Smooth muscle cell (in vitro differentiated cells): ENCODE results near the gene ICA1. TPM values are rescaled to one million over a fixed set of nuclear protein-coding genes. Genes with fewer than 3 reads are reported as not detected.

Experiments
- DNase-seq: peaks from one replicate; lab custom pipeline; 2025; ENCODE audit not compliant: unreplicated experiment; lab: John Stamatoyannopoulos, UW
- H2AFZ ChIP-seq: fragments of 200-600 bp; sonication (generic); 2 replicates; pipeline ENCODE4 v1.6.0; 2016; ENCODE audit warnings: antibody characterized with exemption, low read depth, mild to moderate bottlenecking
- H3F3A ChIP-seq: fragments of 200-600 bp; sonication (generic); 2 replicates; pipeline ENCODE4 v1.6.0; 2017; ENCODE audit warnings: antibody characterized with exemption, low read depth
- H3K27ac ChIP-seq: fragments of 200-600 bp; sonication (generic); 2 replicates; pipeline ENCODE4 v1.5.1; 2016; ENCODE audit warnings: low read depth, mild to moderate bottlenecking
- H3K27me3 ChIP-seq: fragments of 200-600 bp; sonication (generic); 2 replicates; pipeline ENCODE4 v1.6.1; 2016; ENCODE audit warnings: low read depth, mild to moderate bottlenecking
- H3K36me3 ChIP-seq: fragments of 200-600 bp; sonication (generic); 2 replicates; pipeline ENCODE4 v1.5.1; 2016; ENCODE audit warnings: low read depth
- H3K4me1 ChIP-seq: fragments of 200-600 bp; sonication (generic); 2 replicates; pipeline ENCODE4 v1.5.1; 2016; ENCODE audit warnings: low read depth
- H3K4me2 ChIP-seq: fragments of 200-600 bp; sonication (generic); 2 replicates; pipeline ENCODE4 v1.6.0; 2016; ENCODE audit warnings: mild to moderate bottlenecking
- H3K4me3 ChIP-seq: fragments of 200-600 bp; sonication (generic); 2 replicates; pipeline ENCODE4 v1.5.1; 2016; ENCODE audit warnings: mild to moderate bottlenecking
- H3K79me2 ChIP-seq: fragments of 200-600 bp; sonication (generic); 2 replicates; pipeline ENCODE4 v1.6.0; 2016; ENCODE audit warnings: low read depth, mild to moderate bottlenecking
- H3K9ac ChIP-seq: fragments of 200-600 bp; sonication (generic); 2 replicates; pipeline ENCODE4 v1.6.0; 2016; ENCODE audit warnings: low read depth
- H3K9me3 ChIP-seq: fragments of 200-600 bp; sonication (generic); replicated peaks from 2 replicates; pipeline ENCODE4 v1.5.1; 2016; ENCODE audit warnings: low read depth
- H4K20me1 ChIP-seq: fragments of 200-600 bp; sonication (generic); 2 replicates; pipeline ENCODE4 v1.6.0; 2016; ENCODE audit warnings: low read depth
- WGBS: methylation state at CpG from one replicate; pipeline ENCODE4 v1.1.7; 2016; ENCODE audit warnings: low lambda C conversion rate; 5-methylcytosine and 5-hydroxymethylcytosine counted together
- polyA plus RNA-seq: library from polyadenylated mRNA; unstranded; fragments of >200 nt; fragmentation: Nextera tagmentation; extraction: Ambion mirVana; gene quantifications from 2 replicates; pipeline ENCODE4 v1.2.1, GENCODE V29; 2016
- total RNA-seq: library from RNA; depleted of rRNA; stranded (reverse); fragments of >200 nt; gene quantifications from 2 replicates; pipeline ENCODE4 v1.2.3, GENCODE V29; 2014
- TF ChIP-seq, protein P1 (sequence below): fragments of 200-600 bp; sonication (generic); IDR thresholded peaks from 2 replicates; pipeline ENCODE4 v1.5.1; 2017; ENCODE audit warnings: borderline replicate concordance, mild to moderate bottlenecking, antibody characterized with exemption; ENCODE audit not compliant: insufficient read depth, poor library complexity, severe bottlenecking

Gene ICA1
- total and polyA plus RNA-seq, 2 experiments from 2014 or later, result 4.3 to 5.0 TPM

DNA sequence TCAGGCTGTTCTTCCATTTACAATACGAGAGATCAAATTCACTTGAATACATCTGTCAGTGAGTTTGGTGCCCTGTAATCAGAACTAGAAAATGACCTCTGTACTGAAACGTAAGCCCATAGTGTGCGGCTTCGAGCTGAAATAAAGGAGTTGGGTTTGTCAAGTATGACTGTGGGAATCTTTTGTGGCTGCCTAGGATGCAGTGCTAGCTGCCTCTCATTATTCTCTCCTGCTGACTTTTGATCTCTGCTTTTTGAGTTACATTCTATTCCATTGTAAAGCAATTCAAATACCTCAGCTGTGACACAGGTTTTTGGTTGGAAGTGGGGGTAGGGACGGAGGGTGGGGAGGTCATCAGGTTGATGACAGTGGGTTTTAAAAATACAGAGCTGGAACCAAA is 40.4 kb downstream of the ICA1 start:
- no peaks in the 10 kb centered on the region for H3K9me3 ChIP-seq
- WGBS, result 72% methylated on average over 5 of the region's 5 CpGs
- H3K36me3 ChIP-seq, result no peaks in the 10 kb centered on the region
- H3K9ac ChIP-seq, result no peak overlapping the region
- no peak overlapping the region for H3K27ac ChIP-seq
- H3K4me1 ChIP-seq, result peaks cover 9% of the 10 kb centered on the region
- DNase-seq, result no peak
- TF ChIP-seq, protein P1, sequence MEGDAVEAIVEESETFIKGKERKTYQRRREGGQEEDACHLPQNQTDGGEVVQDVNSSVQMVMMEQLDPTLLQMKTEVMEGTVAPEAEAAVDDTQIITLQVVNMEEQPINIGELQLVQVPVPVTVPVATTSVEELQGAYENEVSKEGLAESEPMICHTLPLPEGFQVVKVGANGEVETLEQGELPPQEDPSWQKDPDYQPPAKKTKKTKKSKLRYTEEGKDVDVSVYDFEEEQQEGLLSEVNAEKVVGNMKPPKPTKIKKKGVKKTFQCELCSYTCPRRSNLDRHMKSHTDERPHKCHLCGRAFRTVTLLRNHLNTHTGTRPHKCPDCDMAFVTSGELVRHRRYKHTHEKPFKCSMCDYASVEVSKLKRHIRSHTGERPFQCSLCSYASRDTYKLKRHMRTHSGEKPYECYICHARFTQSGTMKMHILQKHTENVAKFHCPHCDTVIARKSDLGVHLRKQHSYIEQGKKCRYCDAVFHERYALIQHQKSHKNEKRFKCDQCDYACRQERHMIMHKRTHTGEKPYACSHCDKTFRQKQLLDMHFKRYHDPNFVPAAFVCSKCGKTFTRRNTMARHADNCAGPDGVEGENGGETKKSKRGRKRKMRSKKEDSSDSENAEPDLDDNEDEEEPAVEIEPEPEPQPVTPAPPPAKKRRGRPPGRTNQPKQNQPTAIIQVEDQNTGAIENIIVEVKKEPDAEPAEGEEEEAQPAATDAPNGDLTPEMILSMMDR, result no peak
- H3F3A ChIP-seq, result no peaks in the 10 kb centered on the region
- H3K4me2 ChIP-seq, result no peak overlapping the region
- no peaks in the 10 kb centered on the region for H3K27me3 ChIP-seq
- no peak overlapping the region for H2AFZ ChIP-seq
- H3K79me2 ChIP-seq, result no peaks in the 10 kb centered on the region
- no peak overlapping the region for H3K4me3 ChIP-seq
- H4K20me1 ChIP-seq, result no peaks in the 10 kb centered on the region

DNA sequence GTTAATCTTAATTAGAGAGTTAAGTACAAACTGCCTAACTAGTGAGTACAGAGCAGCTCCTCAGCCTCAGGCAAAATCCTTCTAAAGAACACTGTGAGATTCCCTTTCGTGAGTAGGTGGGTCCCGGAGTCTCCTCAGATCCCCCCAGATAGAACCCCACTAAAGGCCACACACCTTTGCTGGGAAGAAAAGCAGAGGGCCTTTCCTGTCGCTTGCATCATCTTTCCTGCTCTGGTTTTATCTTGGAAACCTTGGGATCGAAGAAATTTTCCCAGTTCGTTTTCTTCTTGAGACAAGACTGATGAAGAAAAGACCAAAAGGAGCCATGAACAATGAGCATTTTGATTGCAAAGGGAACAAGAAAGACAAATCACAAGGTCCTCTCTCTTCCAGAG is 40.9 kb downstream of the ICA1 start:
- H3K27ac ChIP-seq, result no peak overlapping the region
- TF ChIP-seq, protein P1, result no peak
- H3K4me3 ChIP-seq, result no peak overlapping the region
- H3K9me3 ChIP-seq, result no peaks in the 10 kb centered on the region
- H3K9ac ChIP-seq, result no peak overlapping the region
- H3K4me2 ChIP-seq, result no peak overlapping the region
- H3K36me3 ChIP-seq, result no peaks in the 10 kb centered on the region
- no peaks in the 10 kb centered on the region for H3F3A ChIP-seq
- 77% methylated on average over 5 of the region's 5 CpGs for WGBS
- H3K79me2 ChIP-seq, result no peaks in the 10 kb centered on the region
- H2AFZ ChIP-seq, result no peak overlapping the region
- no peak for DNase-seq
- H3K4me1 ChIP-seq, result peaks cover 9% of the 10 kb centered on the region
- H4K20me1 ChIP-seq, result no peaks in the 10 kb centered on the region
- no peaks in the 10 kb centered on the region for H3K27me3 ChIP-seq

DNA sequence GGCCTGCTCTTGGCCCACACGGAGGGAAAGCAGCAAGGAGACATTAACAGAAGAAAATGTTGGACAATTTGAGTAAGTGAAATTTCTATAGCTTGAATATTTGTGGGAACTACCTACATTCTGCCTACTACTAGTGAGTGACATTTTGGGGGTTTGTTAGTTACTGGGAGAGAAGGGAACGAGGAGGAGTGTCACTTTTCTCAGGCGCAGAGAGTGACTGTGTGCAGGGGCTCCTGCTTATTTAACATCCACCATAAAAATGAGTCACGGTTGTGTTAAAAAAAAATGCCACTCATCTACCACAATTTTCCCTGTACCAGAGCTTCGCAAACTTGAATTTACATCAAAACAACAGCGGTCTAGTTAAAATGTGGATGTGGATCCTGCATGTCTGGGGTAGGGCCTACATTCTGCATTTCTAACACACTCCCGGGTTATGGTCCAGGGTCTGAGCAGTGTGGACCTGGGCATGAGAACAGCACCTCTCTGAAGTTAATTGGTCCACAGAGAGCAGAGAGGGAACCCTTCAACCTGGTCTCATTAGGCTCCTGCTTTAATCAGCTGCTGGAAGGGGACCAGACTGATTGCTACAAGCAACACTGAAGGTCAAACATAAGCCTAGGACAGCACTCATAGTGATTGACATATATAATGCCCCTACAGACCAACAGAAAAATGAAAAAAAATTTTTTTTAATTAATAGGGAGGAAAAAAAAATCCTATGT is 41.4 kb downstream of the ICA1 start:
- Histone ChIP-seq H3K4me3 (no peak overlapping the region), H3K9ac (no peak overlapping the region), H3K27ac (no peak overlapping the region), H3K4me2 (no peak overlapping the region), H3F3A (no peaks in the 10 kb centered on the region), H3K27me3 (no peaks in the 10 kb centered on the region), H2AFZ (no peak overlapping the region), H3K36me3 (no peaks in the 10 kb centered on the region), H3K79me2 (no peaks in the 10 kb centered on the region), H3K4me1 (peaks cover 9% of the 10 kb centered on the region), H3K9me3 (no peaks in the 10 kb centered on the region), H4K20me1 (no peaks in the 10 kb centered on the region)
- no peak for DNase-seq
- TF ChIP-seq, protein P1, result no peak
- WGBS, result 57% methylated on average over 7 of the region's 7 CpGs
